Ovary (tissue), 3 donors: Measurements from ENCODE around the gene NCS1.

ENCODE experiments used
- EP300 ChIP-seq: sonication (generic); formaldehyde crosslinking; IDR thresholded peaks from one replicate; pipeline ENCODE4 v1.6.1; 2017; ENCODE audit warnings: antibody characterized with exemption
- POLR2A ChIP-seq: fragments of 450-650 bp; IDR thresholded peaks from one replicate; pipeline ENCODE4 v1.6.1; 2017; ENCODE audit warnings: antibody characterized with exemption, mild to moderate bottlenecking, moderate library complexity
- TF ChIP-seq, protein P1 (sequence below), 3 donors: fragments of 450-650 bp in 2 of 3; fragments of 200-600 bp in 1 of 3; IDR thresholded peaks; one replicate each; pipeline versions ENCODE4 v1.5.1 to v1.8.0; 2016 to 2022; ENCODE audit warnings: antibody characterized with exemption in 3 of 3, mild to moderate bottlenecking in 1 of 3
- donor health status: DM: no; HTN: no; CAD: no.

DNA sequence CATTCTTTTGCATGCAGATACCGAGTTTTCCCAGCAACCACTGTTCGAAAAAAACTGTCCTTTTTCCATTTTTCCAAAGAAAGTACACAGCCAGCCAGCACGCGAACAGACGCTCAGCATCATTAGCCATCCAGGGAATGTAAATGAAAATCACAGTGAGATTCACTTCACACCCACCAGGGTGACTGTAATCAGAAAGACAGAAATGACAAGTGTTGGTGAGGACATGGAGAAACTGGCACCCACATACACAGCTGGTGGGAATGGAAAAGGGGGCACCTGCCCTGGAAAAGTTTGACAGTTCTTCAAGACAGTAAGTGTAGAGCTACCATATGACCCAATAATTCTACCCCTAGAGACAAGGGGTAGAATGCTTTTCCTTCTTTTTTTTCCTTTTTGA, 25.0 kb upstream of the NCS1 start:
- TF ChIP-seq, protein P1, sequence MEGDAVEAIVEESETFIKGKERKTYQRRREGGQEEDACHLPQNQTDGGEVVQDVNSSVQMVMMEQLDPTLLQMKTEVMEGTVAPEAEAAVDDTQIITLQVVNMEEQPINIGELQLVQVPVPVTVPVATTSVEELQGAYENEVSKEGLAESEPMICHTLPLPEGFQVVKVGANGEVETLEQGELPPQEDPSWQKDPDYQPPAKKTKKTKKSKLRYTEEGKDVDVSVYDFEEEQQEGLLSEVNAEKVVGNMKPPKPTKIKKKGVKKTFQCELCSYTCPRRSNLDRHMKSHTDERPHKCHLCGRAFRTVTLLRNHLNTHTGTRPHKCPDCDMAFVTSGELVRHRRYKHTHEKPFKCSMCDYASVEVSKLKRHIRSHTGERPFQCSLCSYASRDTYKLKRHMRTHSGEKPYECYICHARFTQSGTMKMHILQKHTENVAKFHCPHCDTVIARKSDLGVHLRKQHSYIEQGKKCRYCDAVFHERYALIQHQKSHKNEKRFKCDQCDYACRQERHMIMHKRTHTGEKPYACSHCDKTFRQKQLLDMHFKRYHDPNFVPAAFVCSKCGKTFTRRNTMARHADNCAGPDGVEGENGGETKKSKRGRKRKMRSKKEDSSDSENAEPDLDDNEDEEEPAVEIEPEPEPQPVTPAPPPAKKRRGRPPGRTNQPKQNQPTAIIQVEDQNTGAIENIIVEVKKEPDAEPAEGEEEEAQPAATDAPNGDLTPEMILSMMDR (IDR thresholded peaks at IDR 0.05), result no peak
- no peak for TF ChIP-seq POLR2A
- no peak for TF ChIP-seq EP300
